ENCODE measurements around the gene ADORA2B. TPM values are rescaled to one million over a fixed set of nuclear protein-coding genes. Genes with fewer than 3 reads are reported as not detected.
A peak's percentile ranks its signal among the peaks of the same experiment; 100 is the strongest.

The ADORA2B gene
- total RNA-seq (2014; rRNA removed; shearing (Covaris generic)) (7.9 and 13.1 TPM in 2 replicates), polyA plus RNA-seq (2016; fragmentation: Nextera tagmentation; extraction: Ambion mirVana) (2.7 and 3.3 TPM in 2 replicates)
- long read RNA-seq, partial matches to known transcripts, result 0 of 3 reads
- long read RNA-seq, other reads (novel, unspliced or antisense), result 0 of 3 reads

- no peak within 1 kb of the TSS for H3K27ac Mint-ChIP-seq
- Histone ChIP-seq H3K4me1 (ENCODE audit: insufficient read depth) (peaks cover 6% of the 10 kb centered on the region; the same call in 1 of the 2 replicates), H4K20me1 (replicated peaks; ENCODE audit: insufficient read depth) (no peaks in the 10 kb centered on the region), H3K4me3 (peak within 1 kb of the TSS; percentile 75), H3K27me3 (ENCODE audit: insufficient read depth) (peaks cover 46% of the 10 kb centered on the region), H3K36me3 (ENCODE audit: insufficient read depth) (no peaks in the 10 kb centered on the region), H3K9me2 (ENCODE audit: insufficient read depth) (no peaks in the 10 kb centered on the region), H2AFZ (peak within 1 kb of the TSS; percentile 94), H3K79me2 (replicated peaks; ENCODE audit: insufficient read depth) (no peaks in the 10 kb centered on the region), H3K4me2 (peak within 1 kb of the TSS; percentile 88), H3F3A (replicated peaks; ENCODE audit: low read depth) (peaks cover 2% of the 10 kb centered on the region; the same call in 1 of the 2 replicates), H3K27ac (ENCODE audit: low read depth) (no peak within 1 kb of the TSS)
- peaks cover 11% of the 10 kb centered on the region for H3K4me1 Mint-ChIP-seq
- peaks cover 3% of the 10 kb centered on the region; the same call in 1 of the 3 replicates for H3K9me3 Mint-ChIP-seq
- ATAC-seq (peak; percentile 78), DNase-seq (ENCODE audit: low spot score) (peak; percentile 83)
- peak within 1 kb of the TSS; percentile 74 for H3K4me3 Mint-ChIP-seq
- TF ChIP-seq CREB1 (CRISPR knock-in tag; IDR thresholded peaks at IDR 0.05; ENCODE audit: low read depth) (peak; percentile 40; the same call in 1 of the 2 replicates), STAT1 (IDR thresholded peaks at IDR 0.05; ENCODE audit: unreplicated experiment) (no peak), EZH2phosphoT487 (IDR thresholded peaks at IDR 0.05; ENCODE audit: unreplicated experiment) (no peak), NANOG (IDR thresholded peaks at IDR 0.05; ENCODE audit: borderline replicate concordance) (no peak), REST (IDR thresholded peaks at IDR 0.05; ENCODE audit: unreplicated experiment) (no peak), ZNF331 (CRISPR knock-in tag; IDR thresholded peaks at IDR 0.05; ENCODE audit: low read depth) (no peak), ZNF114 (CRISPR knock-in tag; IDR thresholded peaks at IDR 0.05) (no peak), EZH2 (IDR thresholded peaks at IDR 0.05; ENCODE audit: low read depth, unreplicated experiment) (peak; percentile 51), JUNB (IDR thresholded peaks at IDR 0.05; ENCODE audit: unreplicated experiment) (no peak), ZNF462 (CRISPR knock-in tag; IDR thresholded peaks at IDR 0.05) (no peak), POLR2AphosphoS5 (IDR thresholded peaks at IDR 0.05; ENCODE audit: low read depth) (peak; percentile 43)
- TF ChIP-seq, protein P1, sequence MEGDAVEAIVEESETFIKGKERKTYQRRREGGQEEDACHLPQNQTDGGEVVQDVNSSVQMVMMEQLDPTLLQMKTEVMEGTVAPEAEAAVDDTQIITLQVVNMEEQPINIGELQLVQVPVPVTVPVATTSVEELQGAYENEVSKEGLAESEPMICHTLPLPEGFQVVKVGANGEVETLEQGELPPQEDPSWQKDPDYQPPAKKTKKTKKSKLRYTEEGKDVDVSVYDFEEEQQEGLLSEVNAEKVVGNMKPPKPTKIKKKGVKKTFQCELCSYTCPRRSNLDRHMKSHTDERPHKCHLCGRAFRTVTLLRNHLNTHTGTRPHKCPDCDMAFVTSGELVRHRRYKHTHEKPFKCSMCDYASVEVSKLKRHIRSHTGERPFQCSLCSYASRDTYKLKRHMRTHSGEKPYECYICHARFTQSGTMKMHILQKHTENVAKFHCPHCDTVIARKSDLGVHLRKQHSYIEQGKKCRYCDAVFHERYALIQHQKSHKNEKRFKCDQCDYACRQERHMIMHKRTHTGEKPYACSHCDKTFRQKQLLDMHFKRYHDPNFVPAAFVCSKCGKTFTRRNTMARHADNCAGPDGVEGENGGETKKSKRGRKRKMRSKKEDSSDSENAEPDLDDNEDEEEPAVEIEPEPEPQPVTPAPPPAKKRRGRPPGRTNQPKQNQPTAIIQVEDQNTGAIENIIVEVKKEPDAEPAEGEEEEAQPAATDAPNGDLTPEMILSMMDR (conservative IDR thresholded peaks at IDR 0.05; ENCODE audit: low read depth in 2 of 2), result peak in 1 of 2 experiments; percentile 75; a peak in 3 of 4 replicates
- TF ChIP-seq, protein P2, sequence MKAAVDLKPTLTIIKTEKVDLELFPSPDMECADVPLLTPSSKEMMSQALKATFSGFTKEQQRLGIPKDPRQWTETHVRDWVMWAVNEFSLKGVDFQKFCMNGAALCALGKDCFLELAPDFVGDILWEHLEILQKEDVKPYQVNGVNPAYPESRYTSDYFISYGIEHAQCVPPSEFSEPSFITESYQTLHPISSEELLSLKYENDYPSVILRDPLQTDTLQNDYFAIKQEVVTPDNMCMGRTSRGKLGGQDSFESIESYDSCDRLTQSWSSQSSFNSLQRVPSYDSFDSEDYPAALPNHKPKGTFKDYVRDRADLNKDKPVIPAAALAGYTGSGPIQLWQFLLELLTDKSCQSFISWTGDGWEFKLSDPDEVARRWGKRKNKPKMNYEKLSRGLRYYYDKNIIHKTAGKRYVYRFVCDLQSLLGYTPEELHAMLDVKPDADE (IDR thresholded peaks at IDR 0.05), result no peak
- peaks cover 36% of the 10 kb centered on the region for H3K27me3 Mint-ChIP-seq (ENCODE audit: insufficient read depth, low read depth, poor library complexity)
- peaks cover 3% of the 10 kb centered on the region; the same call in 1 of the 3 replicates for H3K36me3 Mint-ChIP-seq (ENCODE audit: low read depth)
These were observed at the start of gene ADORA2B for GRCh38 chr17:15944759-15945526. ADORA2B (plus strand) TSS chr17:15945130; CDS start chr17:15945249, 119 bp downstream.
